Epithelial cell of proximal tubule (primary cell): ENCODE results near the gene ADARB2. TPM values are rescaled to one million over a fixed set of nuclear protein-coding genes. Genes with fewer than 3 reads are reported as not detected.

Experiments used
- DNase-seq: peaks from one replicate; pipeline ENCODE4 v3.0.0-alpha.2; 2011; ENCODE audit warnings: low read depth
- H3K4me3 ChIP-seq: 2 replicates; pipeline ENCODE4 v1.5.1; 2011; ENCODE audit warnings: low read depth, mild to moderate bottlenecking, low read length
- CTCF ChIP-seq: conservative IDR thresholded peaks from 2 replicates; pipeline ENCODE4 v1.5.1; 2012; ENCODE audit warnings: low read depth, mild to moderate bottlenecking, low read length
- total RNA-seq: library from RNA; depleted of rRNA; stranded (reverse); fragments of >200 nt; gene quantifications from 2 replicates; pipeline ENCODE4 v1.2.3, GENCODE V29; 2015

ADARB2 gene
- total RNA-seq, 1 donor from 2014 or later, result 0.63 TPM

DNA sequence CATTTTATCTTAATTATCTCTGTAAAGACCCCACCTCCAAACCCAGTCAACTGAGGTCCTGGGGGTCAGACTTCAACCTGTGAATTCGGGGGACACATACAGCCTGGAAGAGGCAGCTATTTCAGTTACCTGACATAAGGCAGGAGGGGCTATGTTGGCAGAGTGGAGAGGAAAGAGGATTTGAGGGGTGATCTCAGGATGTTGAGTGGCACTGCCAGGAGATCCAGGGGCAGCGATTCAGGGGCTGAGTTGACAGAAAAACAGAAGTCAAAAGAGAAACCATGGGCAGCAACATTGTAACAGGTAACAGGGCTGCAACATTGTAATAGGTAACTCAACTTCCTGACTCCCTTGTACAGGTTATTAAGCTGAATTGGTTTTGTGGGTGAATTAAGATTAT lies 162.6 kb downstream of the ADARB2 start:
- TF ChIP-seq CTCF, result no peak
- no peak overlapping the region for H3K4me3 ChIP-seq
- DNase-seq, result no peak

GRCh38 chr10:1573981-1574380 lies 163.3 kb downstream of the ADARB2 start:
- no peak for DNase-seq
- no peak for TF ChIP-seq CTCF
- H3K4me3 ChIP-seq, result no peak overlapping the region

GRCh38 chr10:1573334-1573969 lies 163.9 kb downstream of the ADARB2 start:
- TF ChIP-seq CTCF, result no peak
- no peak overlapping the region for H3K4me3 ChIP-seq
- no peak for DNase-seq

- H3K4me3 ChIP-seq, result no peak overlapping the region
- no peak for TF ChIP-seq CTCF
- DNase-seq, result no peak
Measured at GRCh38 chr10:1572519-1573333, 164.6 kb downstream of the ADARB2 start.

GRCh38 chr10:1571587-1572237 lies 165.6 kb downstream of the ADARB2 start:
- no peak overlapping the region for H3K4me3 ChIP-seq
- no peak for DNase-seq
- no peak for TF ChIP-seq CTCF

GRCh38 chr10:1570416-1571051 lies 166.8 kb downstream of the ADARB2 start:
- no peak for DNase-seq
- no peak for TF ChIP-seq CTCF
- no peak overlapping the region for H3K4me3 ChIP-seq
